GM12878 (cell line): ENCODE results near the gene CDKL2. TPM values are rescaled to one million over a fixed set of nuclear protein-coding genes. Genes with fewer than 3 reads are reported as not detected.

Experiments used
- ATAC-seq: fragments of 200-7000 bp; cut with Tn5 transposase; 3 replicates; pipeline ENCODE4 v1.9.1; 2020; ENCODE audit warnings: mild to moderate bottlenecking, moderate library complexity
- BruUV-seq: library from RNA; stranded (reverse); fragments of 400-500 nt; replicated peaks from 2 replicates; lab custom pipeline; 2021; lab: Mats Ljungman, UMichigan
- CTCF ChIA-PET: fragments of 300-600 bp; sonication (Branson Sonifier 250); formaldehyde crosslinking; extraction: SDS; loops from one replicate; lab custom pipeline; 2021; ENCODE audit warnings: inconsistent platforms; lab: Yijun Ruan, JAX
- POLR2A ChIA-PET: fragments of 350-600 bp; formaldehyde crosslinking; extraction: SDS; loops from one replicate; lab custom pipeline; 2021; ENCODE audit warnings: inconsistent platforms; lab: Charles Lee
- RAD21 ChIA-PET: fragments of 300-600 bp; sonication (Branson Sonifier 250); formaldehyde crosslinking; loops from one replicate; lab custom pipeline; 2023; ENCODE audit warnings: antibody characterized with exemption; ENCODE audit not compliant: unreplicated experiment; lab: Charles Lee
- SMC1A ChIA-PET: fragments of 300-600 bp; sonication (Branson Sonifier 250); formaldehyde crosslinking; loops from one replicate; lab custom pipeline; 2023; ENCODE audit not compliant: unreplicated experiment, uncharacterized antibody; lab: Charles Lee
- DNase-seq: peaks from one replicate; pipeline ENCODE4 v3.0.0-alpha.2; 2011; ENCODE audit warnings: low read depth, low spot score
- FAIRE-seq: peaks from 3 replicates; lab custom pipeline; 2011; peaks lifted over from hg19 to GRCh38; lab: Jason Lieb, UNC
- H2AFZ ChIP-seq: 2 replicates; pipeline ENCODE4 v1.6.0; 2011; ENCODE audit warnings: low read depth, low read length, control low read depth; ENCODE audit not compliant: control insufficient read depth
- H3K27ac ChIP-seq: 2 replicates; pipeline ENCODE4 v1.5.1; 2011; ENCODE audit warnings: control low read depth; ENCODE audit not compliant: control insufficient read depth, insufficient read depth
- H3K27me3 ChIP-seq, 2 experiments: replicated peaks in 1 of 2; 2 replicates each; pipeline versions ENCODE4 v1.6.0 to v1.6.1; 2011; ENCODE audit warnings: low read length in 1 of 2; ENCODE audit not compliant: control insufficient read depth in 2 of 2, insufficient read depth in 2 of 2
- H3K36me3 ChIP-seq, 2 experiments: 2 replicates each; pipeline ENCODE4 v1.5.1; 2011; ENCODE audit warnings: low read length in 1 of 2; ENCODE audit not compliant: control insufficient read depth in 2 of 2, insufficient read depth in 2 of 2
- H3K4me1 ChIP-seq: 2 replicates; pipeline ENCODE4 v1.6.1; 2011; ENCODE audit warnings: mild to moderate bottlenecking, low read length, moderate library complexity, mixed read lengths; ENCODE audit not compliant: control insufficient read depth, insufficient read depth
- H3K4me2 ChIP-seq: 2 replicates; pipeline ENCODE4 v1.6.0; 2011; ENCODE audit warnings: control low read depth; ENCODE audit not compliant: control insufficient read depth, insufficient read depth
- H3K4me3 ChIP-seq: fragments of 200-600 bp; sonication (generic); 2 replicates; pipeline ENCODE4 v1.5.1; 2016
- H3K79me2 ChIP-seq: 2 replicates; pipeline ENCODE4 v1.6.0; 2011; ENCODE audit warnings: low read length; ENCODE audit not compliant: control insufficient read depth, insufficient read depth
- H3K9ac ChIP-seq: 2 replicates; pipeline ENCODE4 v1.8.0; 2011; ENCODE audit warnings: low read length, control low read depth, mixed read lengths; ENCODE audit not compliant: control insufficient read depth, insufficient read depth
- H3K9me3 ChIP-seq: replicated peaks from 3 replicates; pipeline ENCODE4 v1.5.1; 2011; ENCODE audit warnings: mild to moderate bottlenecking, low read length; ENCODE audit not compliant: control insufficient read depth, insufficient read depth
- H4K20me1 ChIP-seq: 2 replicates; pipeline ENCODE4 v1.6.0; 2011; ENCODE audit not compliant: control insufficient read depth, insufficient read depth
- BMI1 ChIP-seq: fragments of 450-650 bp; IDR thresholded peaks from 2 replicates; pipeline ENCODE4 v1.6.1; 2016; ENCODE audit warnings: mild to moderate bottlenecking, moderate library complexity, borderline replicate concordance
- E2F8 ChIP-seq: fragments of 450-650 bp; IDR thresholded peaks from 2 replicates; pipeline ENCODE4 v1.6.1; 2018; ENCODE audit warnings: mild to moderate bottlenecking, low read depth, moderate library complexity; ENCODE audit not compliant: partially characterized antibody
- JUND ChIP-seq: IDR thresholded peaks from 2 replicates; pipeline ENCODE4 v1.6.1; 2012; ENCODE audit warnings: low read depth, mild to moderate bottlenecking, low read length, improper control_type of control experiment, moderate library complexity
- MTA2 ChIP-seq: fragments of 450-650 bp; IDR thresholded peaks from 2 replicates; pipeline ENCODE4 v1.6.1; 2016; ENCODE audit warnings: low read depth, mild to moderate bottlenecking, moderate library complexity
- NFXL1 ChIP-seq: fragments of 450-650 bp; IDR thresholded peaks from 2 replicates; pipeline ENCODE4 v1.6.1; 2017; ENCODE audit warnings: antibody characterized with exemption, mild to moderate bottlenecking, borderline replicate concordance
- NR2C2 ChIP-seq: IDR thresholded peaks from 2 replicates; pipeline ENCODE4 v1.6.1; 2011; ENCODE audit warnings: borderline replicate concordance, low read depth; ENCODE audit not compliant: control insufficient read depth, insufficient read length
- ZNF384 ChIP-seq: IDR thresholded peaks from 2 replicates; pipeline ENCODE4 v1.6.1; 2012; ENCODE audit warnings: low read depth, mild to moderate bottlenecking, low read length, improper control_type of control experiment, borderline replicate concordance
- ZNF622 ChIP-seq: fragments of 450-650 bp; IDR thresholded peaks from 2 replicates; pipeline ENCODE4 v1.6.1; 2017; ENCODE audit warnings: mild to moderate bottlenecking, inconsistent platforms
- WGBS: methylation state at CpG from one replicate; pipeline ENCODE4 v1.1.6; 2016; ENCODE audit warnings: low lambda C conversion rate; ENCODE audit not compliant: insufficient replicate concordance, insufficient coverage; ENCODE audit errors: missing lambda C conversion rate; 5-methylcytosine and 5-hydroxymethylcytosine counted together
- in situ Hi-C: fragments of 300-500 bp; cut with MboI; formaldehyde crosslinking; loops from 9 replicates; pipeline ENCODE4 v1.14.3; 2018; ENCODE audit warnings: mixed read lengths
- intact Hi-C: fragments of 100-400 bp; cut with micrococcal nuclease; formaldehyde crosslinking; loops from one replicate; pipeline ENCODE4 v1.14.2; 2022; ENCODE audit not compliant: unreplicated experiment
- polyA plus RNA-seq, 11 experiments: library from polyadenylated mRNA; depleted of rRNA in 4 of 11; unstranded in 6 of 11; stranded (reverse) in 5 of 11; fragments of >200 nt; fragmentation: Nextera tagmentation in 4 of 11; fragmentation: Illumina TruSeq in 1 of 11; extraction: Ambion mirVana in 4 of 11; extraction: Trizol in 1 of 11; gene quantifications; 1 replicate in 1 of 11; 2 replicates in 10 of 11; pipeline versions ENCODE4 v1.2.1 to v1.2.3, GENCODE V29; 2011 to 2016; ENCODE audit warnings: inconsistent platforms in 2 of 11, missing spikeins in 2 of 11, low read depth in 1 of 11
- total RNA-seq, 4 experiments: library from RNA; depleted of rRNA in 3 of 4; stranded (reverse); fragments of >200 nt in 3 of 4; fragmentation: Illumina TruSeq in 1 of 4; extraction: Trizol in 1 of 4; gene quantifications; 2 replicates each; pipeline versions ENCODE4 v1.2.1 to v1.2.3, GENCODE V29; 2013 to 2021

CDKL2 gene
- total and polyA plus RNA-seq, 10 of the 15 experiments (the other 5 are each of a cell fraction or from before 2014, with no cell fraction given), result 0.05 to 0.24 (median 0.06) TPM; not detected in 7

DNA sequence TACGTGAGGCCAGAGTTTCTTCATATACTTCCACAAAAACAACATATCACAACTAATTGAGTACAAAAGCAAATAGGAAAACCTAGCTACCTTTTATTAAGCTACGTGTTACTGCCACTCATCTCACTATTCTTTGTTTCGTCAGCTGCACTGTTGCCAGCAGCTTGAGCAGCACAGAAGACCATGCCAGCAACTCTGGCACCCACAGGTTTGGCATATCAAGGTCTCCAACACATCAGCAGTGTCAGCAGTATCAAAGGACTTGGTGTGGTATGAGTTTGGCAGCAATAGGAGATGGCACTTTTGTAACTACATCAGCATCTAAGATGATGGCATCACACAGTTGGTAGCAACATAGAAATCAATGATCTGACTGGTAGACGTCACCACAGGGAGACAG lies 30.7 kb downstream of the CDKL2 start (continued):
- TF ChIP-seq E2F8, result no peak
- no peak for TF ChIP-seq NR2C2
- TF ChIP-seq MTA2, result no peak
- TF ChIP-seq JUND, result no peak
- TF ChIP-seq ZNF622, result no peak

DNA sequence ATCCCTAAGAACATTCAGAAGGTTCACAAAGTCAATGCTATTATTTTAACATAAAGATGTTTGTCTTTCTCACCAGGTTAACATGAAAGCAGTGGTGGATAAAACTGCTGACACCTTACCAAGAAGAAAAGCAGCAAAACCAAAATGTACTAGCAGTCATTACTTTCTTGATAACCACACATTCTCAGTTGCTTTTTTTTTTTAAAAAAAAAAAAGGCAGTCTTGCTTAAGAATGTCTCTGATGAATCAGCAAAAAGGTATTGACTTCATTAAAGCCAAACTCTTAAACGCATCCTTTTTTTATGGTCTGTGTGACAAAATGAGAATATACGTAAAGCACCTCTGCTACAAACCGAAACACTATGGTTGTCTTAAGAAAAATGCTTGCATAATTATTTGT lies 31.9 kb downstream of the CDKL2 start:
- in situ Hi-C loops (no loop called here), intact Hi-C loops (no loop called here)
- Histone ChIP-seq H3K4me2 (no peak overlapping the region), H3K9ac (no peak overlapping the region), H4K20me1 (no peaks in the 10 kb centered on the region), H3K79me2 (no peaks in the 10 kb centered on the region), H3K4me3 (no peak overlapping the region), H2AFZ (no peak overlapping the region), H3K27me3 (no peaks in the 10 kb centered on the region; a peak in 1 of 4 replicates), H3K36me3 (no peaks in the 10 kb centered on the region), H3K4me1 (no peaks in the 10 kb centered on the region), H3K27ac (no peak overlapping the region), H3K9me3 (no peaks in the 10 kb centered on the region)
- RAD21 ChIA-PET, result no interaction called here
- 94% methylated on average over 3 of the region's 3 CpGs for WGBS
- BruUV-seq, result no TSS peak
- POLR2A ChIA-PET, result no interaction called here
- ATAC-seq (no peak), DNase-seq (no peak), FAIRE-seq (no peak)
- CTCF ChIA-PET, result no interaction called here
- TF ChIP-seq NFXL1 (no peak), BMI1 (no peak), ZNF384 (peak; percentile 74)
- SMC1A ChIA-PET, result no interaction called here
